HepG2 (cell line): ENCODE measurements around the gene TMEM235. TPM values are rescaled to one million over a fixed set of nuclear protein-coding genes. Genes with fewer than 3 reads are reported as not detected.

Source experiments
- FOXM1 ChIP-seq: sonication (generic); formaldehyde crosslinking; IDR thresholded peaks from 2 replicates; pipeline ENCODE4 v1.5.0; 2020; ENCODE audit warnings: missing genetic modification reagents
- GPN1 ChIP-seq: sonication (generic); formaldehyde crosslinking; IDR thresholded peaks from 2 replicates; pipeline ENCODE4 v1.5.1; 2020; ENCODE audit warnings: missing genetic modification reagents, borderline replicate concordance
- HNF4G ChIP-seq, 2 experiments: sonication (generic) in 1 of 2; formaldehyde crosslinking in 1 of 2; IDR thresholded peaks; 2 replicates each; pipeline versions ENCODE4 v1.4.0 to v1.6.1; 2011 to 2020; ENCODE audit warnings: borderline replicate concordance in 2 of 2, low read depth in 2 of 2, mild to moderate bottlenecking in 2 of 2, low read length in 1 of 2, missing genetic modification reagents in 1 of 2, moderate library complexity in 1 of 2
- IKZF5 ChIP-seq: IDR thresholded peaks from 2 replicates; pipeline ENCODE4 v1.6.1; 2018; ENCODE audit warnings: missing genetic modification reagents, mild to moderate bottlenecking, missing compliant biosample characterization
- MNT ChIP-seq: fragments of 450-650 bp; IDR thresholded peaks from 2 replicates; pipeline ENCODE4 v1.6.1; 2016
- NFKBIZ ChIP-seq: IDR thresholded peaks from 2 replicates; pipeline ENCODE4 v1.6.1; 2018; ENCODE audit warnings: missing genetic modification reagents, missing compliant biosample characterization
- NR2F2 ChIP-seq: IDR thresholded peaks from 2 replicates; pipeline ENCODE4 v1.6.1; 2012; ENCODE audit warnings: low read depth, inconsistent platforms, borderline replicate concordance
- RBFOX2 ChIP-seq: fragments of 200-400 bp; formaldehyde crosslinking; IDR thresholded peaks from 2 replicates; pipeline ENCODE4 v1.6.1; 2017; ENCODE audit warnings: low read depth, mild to moderate bottlenecking, low read length
- TAF15 ChIP-seq: fragments of 200-400 bp; formaldehyde crosslinking; IDR thresholded peaks from one replicate; pipeline ENCODE4 v1.6.1; 2018; ENCODE audit warnings: mild to moderate bottlenecking, low read depth, low read length; ENCODE audit not compliant: poor library complexity, severe bottlenecking
- TCF12 ChIP-seq, 2 experiments: fragments of 450-650 bp in 1 of 2; sonication (generic) in 1 of 2; formaldehyde crosslinking in 1 of 2; IDR thresholded peaks; 2 replicates each; pipeline versions ENCODE4 v1.6.1 to v1.8.0; 2017 to 2022; ENCODE audit warnings: antibody characterized with exemption in 1 of 2, mild to moderate bottlenecking in 1 of 2, missing genetic modification reagents in 1 of 2, moderate library complexity in 1 of 2
- ZBTB3 ChIP-seq: sonication (generic); formaldehyde crosslinking; IDR thresholded peaks from 2 replicates; pipeline ENCODE4 v1.4.0; 2020; ENCODE audit warnings: low read depth, mild to moderate bottlenecking, moderate library complexity, missing genetic modification reagents, borderline replicate concordance
- ZBTB42 ChIP-seq: sonication (generic); formaldehyde crosslinking; IDR thresholded peaks from 2 replicates; pipeline ENCODE4 v1.5.0; 2020; ENCODE audit warnings: mild to moderate bottlenecking, missing genetic modification reagents
- polyA plus RNA-seq, 8 experiments: library from polyadenylated mRNA; depleted of rRNA in 3 of 8; stranded (reverse) in 7 of 8; unstranded in 1 of 8; fragments of >200 nt; fragmentation: Illumina TruSeq in 4 of 8; extraction: Trizol in 4 of 8; gene quantifications; 2 replicates each; pipeline versions ENCODE4 v1.2.1 to v1.2.3, GENCODE V29; 2011 to 2016; ENCODE audit warnings: low read depth in 4 of 8, missing spikeins in 1 of 8, mixed read lengths in 1 of 8; ENCODE audit not compliant: insufficient read depth in 1 of 8
- total RNA-seq, 5 experiments: library from RNA; depleted of rRNA; stranded (reverse); fragments of >200 nt; fragmentation: Illumina TruSeq; extraction: Trizol; gene quantifications; 2 replicates each; pipeline ENCODE4 v1.2.3, GENCODE V29; 2016; ENCODE audit warnings: low read depth in 1 of 5
- TF ChIP-seq, protein P1 (sequence below): sonication (generic); formaldehyde crosslinking; IDR thresholded peaks from 2 replicates; pipeline ENCODE4 v1.4.0; 2020; ENCODE audit warnings: mild to moderate bottlenecking, missing genetic modification reagents
- TF ChIP-seq, protein P2 (sequence below): sonication (generic); formaldehyde crosslinking; IDR thresholded peaks from 2 replicates; pipeline ENCODE4 v1.5.1; 2020; ENCODE audit warnings: mild to moderate bottlenecking, missing genetic modification reagents, moderate library complexity
- TF ChIP-seq, protein P3 (sequence below): sonication (generic); formaldehyde crosslinking; IDR thresholded peaks from 2 replicates; pipeline ENCODE4 v1.5.0; 2020; ENCODE audit warnings: missing genetic modification reagents, mild to moderate bottlenecking, borderline replicate concordance

Gene TMEM235
- total and polyA plus RNA-seq, 2 of the 13 experiments (the other 11 are each of a cell fraction or from before 2014, with no cell fraction given): not detected

GRCh38 chr17:78250891-78251772 lies 19.7 kb downstream of the TMEM235 start (continued):
- TF ChIP-seq TCF12 (IDR thresholded peaks at IDR 0.05) (no peak), TCF12 (CRISPR knock-in tag; IDR thresholded peaks at IDR 0.05) (no peak), TAF15 (peak; percentile 94), GPN1 (no peak), NR2F2 (no peak; the same call in 1 of the 2 replicates), FOXM1 (CRISPR knock-in tag) (no peak), IKZF5 (peak; percentile 88), MNT (no peak), ZBTB42 (no peak), RBFOX2 (no peak), HNF4G (IDR thresholded peaks at IDR 0.05; ENCODE audit: borderline replicate concordance, low read depth, low read length) (no peak), HNF4G (CRISPR knock-in tag; IDR thresholded peaks at IDR 0.05; ENCODE audit: borderline replicate concordance, low read depth) (0 out of 2 replicates have a peak, but pooled peaks have one; percentile 49), ZBTB3 (CRISPR knock-in tag) (no peak), NFKBIZ (peak; percentile 65; the same call in 1 of the 2 replicates)
- TF ChIP-seq, protein P1, sequence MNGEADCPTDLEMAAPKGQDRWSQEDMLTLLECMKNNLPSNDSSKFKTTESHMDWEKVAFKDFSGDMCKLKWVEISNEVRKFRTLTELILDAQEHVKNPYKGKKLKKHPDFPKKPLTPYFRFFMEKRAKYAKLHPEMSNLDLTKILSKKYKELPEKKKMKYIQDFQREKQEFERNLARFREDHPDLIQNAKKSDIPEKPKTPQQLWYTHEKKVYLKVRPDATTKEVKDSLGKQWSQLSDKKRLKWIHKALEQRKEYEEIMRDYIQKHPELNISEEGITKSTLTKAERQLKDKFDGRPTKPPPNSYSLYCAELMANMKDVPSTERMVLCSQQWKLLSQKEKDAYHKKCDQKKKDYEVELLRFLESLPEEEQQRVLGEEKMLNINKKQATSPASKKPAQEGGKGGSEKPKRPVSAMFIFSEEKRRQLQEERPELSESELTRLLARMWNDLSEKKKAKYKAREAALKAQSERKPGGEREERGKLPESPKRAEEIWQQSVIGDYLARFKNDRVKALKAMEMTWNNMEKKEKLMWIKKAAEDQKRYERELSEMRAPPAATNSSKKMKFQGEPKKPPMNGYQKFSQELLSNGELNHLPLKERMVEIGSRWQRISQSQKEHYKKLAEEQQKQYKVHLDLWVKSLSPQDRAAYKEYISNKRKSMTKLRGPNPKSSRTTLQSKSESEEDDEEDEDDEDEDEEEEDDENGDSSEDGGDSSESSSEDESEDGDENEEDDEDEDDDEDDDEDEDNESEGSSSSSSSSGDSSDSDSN (CRISPR knock-in tag): peak; percentile 61; the same call in 1 of the 2 replicates
- TF ChIP-seq, protein P2, sequence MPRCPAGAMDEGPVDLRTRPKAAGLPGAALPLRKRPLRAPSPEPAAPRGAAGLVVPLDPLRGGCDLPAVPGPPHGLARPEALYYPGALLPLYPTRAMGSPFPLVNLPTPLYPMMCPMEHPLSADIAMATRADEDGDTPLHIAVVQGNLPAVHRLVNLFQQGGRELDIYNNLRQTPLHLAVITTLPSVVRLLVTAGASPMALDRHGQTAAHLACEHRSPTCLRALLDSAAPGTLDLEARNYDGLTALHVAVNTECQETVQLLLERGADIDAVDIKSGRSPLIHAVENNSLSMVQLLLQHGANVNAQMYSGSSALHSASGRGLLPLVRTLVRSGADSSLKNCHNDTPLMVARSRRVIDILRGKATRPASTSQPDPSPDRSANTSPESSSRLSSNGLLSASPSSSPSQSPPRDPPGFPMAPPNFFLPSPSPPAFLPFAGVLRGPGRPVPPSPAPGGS: no peak
- TF ChIP-seq, protein P3, sequence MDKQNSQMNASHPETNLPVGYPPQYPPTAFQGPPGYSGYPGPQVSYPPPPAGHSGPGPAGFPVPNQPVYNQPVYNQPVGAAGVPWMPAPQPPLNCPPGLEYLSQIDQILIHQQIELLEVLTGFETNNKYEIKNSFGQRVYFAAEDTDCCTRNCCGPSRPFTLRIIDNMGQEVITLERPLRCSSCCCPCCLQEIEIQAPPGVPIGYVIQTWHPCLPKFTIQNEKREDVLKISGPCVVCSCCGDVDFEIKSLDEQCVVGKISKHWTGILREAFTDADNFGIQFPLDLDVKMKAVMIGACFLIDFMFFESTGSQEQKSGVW (CRISPR knock-in tag): no peak
